AG04449 (cell line): ENCODE data around the gene ILF3.

Experiments used
- CTCF ChIA-PET: fragments of 350-600 bp; formaldehyde crosslinking; extraction: SDS; loops from one replicate; lab custom pipeline; 2021; ENCODE audit warnings: antibody characterized with exemption; lab: Yijun Ruan, JAX
- POLR2A ChIA-PET: fragments of 400-600, 350-600 bp; formaldehyde crosslinking; extraction: SDS; loops from one replicate; lab custom pipeline; 2020; ENCODE audit warnings: antibody characterized with exemption, inconsistent platforms; lab: Yijun Ruan, JAX
- DNase-seq: peaks from one replicate; pipeline ENCODE4 v3.0.0-alpha.2; 2010; ENCODE audit warnings: low read depth, low spot score
- H3K4me3 ChIP-seq: 2 replicates; pipeline ENCODE4 v1.5.1; 2011; ENCODE audit warnings: low read depth, mild to moderate bottlenecking, control low read depth, low read length
- CTCF ChIP-seq: IDR thresholded peaks from one replicate; pipeline ENCODE4 v1.5.1; 2011; ENCODE audit warnings: mild to moderate bottlenecking, moderate library complexity, low read length, control low read depth, inconsistent platforms; ENCODE audit not compliant: insufficient read depth; ENCODE audit errors: missing control alignments

The ILF3 gene

GRCh38 chr19:10740798-10741197 is 86.7 kb downstream of the ILF3 start:
- no peak for TF ChIP-seq CTCF
- CTCF ChIA-PET: no interaction called here
- H3K4me3 ChIP-seq: no peak overlapping the region
- POLR2A ChIA-PET: no interaction called here
- no peak for DNase-seq
